ENCODE data around the gene TGIF1.

TGIF1 gene

DNA sequence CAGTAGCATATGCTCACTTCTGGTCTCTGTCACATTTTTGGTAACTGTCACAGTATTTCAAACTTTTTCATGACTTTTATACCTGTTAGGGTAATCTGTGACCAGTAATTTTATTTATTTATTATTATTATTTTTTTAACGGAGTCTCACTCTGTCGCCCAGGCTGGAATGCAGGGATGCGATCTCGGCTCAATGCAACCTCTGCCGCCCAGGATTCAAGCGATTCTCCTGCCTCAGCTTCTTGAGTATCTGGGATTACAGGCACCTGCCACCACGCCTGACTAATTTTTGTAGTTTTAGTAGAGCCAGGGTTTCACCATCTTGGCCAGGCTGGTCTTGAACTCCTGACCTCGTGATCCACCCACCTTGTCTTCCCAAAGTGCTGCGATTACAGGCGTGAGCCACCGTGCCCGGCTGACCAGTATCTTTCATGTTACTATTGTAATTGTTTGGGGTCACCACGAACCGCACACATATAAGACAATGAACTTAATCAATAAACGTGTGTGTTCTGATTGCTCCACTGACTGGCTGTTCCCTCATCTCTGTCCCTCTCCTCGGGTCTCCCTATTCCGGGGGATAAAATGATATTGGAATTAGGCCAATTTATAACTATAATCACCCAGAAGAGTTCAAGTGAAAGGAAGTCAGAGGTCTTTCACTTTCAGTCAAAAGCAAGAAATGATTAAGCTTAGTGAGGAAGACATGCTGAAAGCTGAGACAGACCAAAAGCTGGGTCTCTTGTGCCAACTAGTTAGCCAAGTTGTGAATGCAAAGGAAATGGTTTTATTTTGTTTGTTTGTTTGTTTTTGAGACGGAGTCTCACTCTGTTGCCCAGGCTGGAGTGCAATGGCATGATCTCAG, 22.9 kb downstream of the TGIF1 start:
- CTCF ChIA-PET = interaction anchor here (1.1 kb wide), 1 partner anchor 18 kb away, joined by 3 read pairs; no protein-coding TSS in a partner anchor
- POLR2A ChIA-PET = no interaction called here
- DNase-seq (ENCODE audit: extremely low spot score) = no peak
- no peak for TF ChIP-seq NFRKB (IDR thresholded peaks at IDR 0.05)
- TF ChIP-seq ARNT (IDR thresholded peaks at IDR 0.05) = no peak
- no peak for TF ChIP-seq ZNF384 (IDR thresholded peaks at IDR 0.05)
- TF ChIP-seq TARDBP (IDR thresholded peaks at IDR 0.05) = no peak
- no peak for TF ChIP-seq ELF4 (IDR thresholded peaks at IDR 0.05)
- no peak for TF ChIP-seq LEF1 (IDR thresholded peaks at IDR 0.05; ENCODE audit: borderline replicate concordance)
- TF ChIP-seq BHLHE40 (IDR thresholded peaks at IDR 0.05; ENCODE audit: borderline replicate concordance) = no peak
- no peak for TF ChIP-seq CTBP1 (IDR thresholded peaks at IDR 0.05; ENCODE audit: borderline replicate concordance)
- no peak for TF ChIP-seq L3MBTL2 (conservative IDR thresholded peaks at IDR 0.05)
- no peak for TF ChIP-seq HDGF (IDR thresholded peaks at IDR 0.05; ENCODE audit: borderline replicate concordance)
- no peak for TF ChIP-seq FOXA1 (IDR thresholded peaks at IDR 0.05)
- TF ChIP-seq SP1 (IDR thresholded peaks at IDR 0.05) = no peak
- TF ChIP-seq SUZ12 (IDR thresholded peaks at IDR 0.05) = no peak
- TF ChIP-seq FOXM1 (IDR thresholded peaks at IDR 0.05; ENCODE audit: borderline replicate concordance) = no peak

DNA sequence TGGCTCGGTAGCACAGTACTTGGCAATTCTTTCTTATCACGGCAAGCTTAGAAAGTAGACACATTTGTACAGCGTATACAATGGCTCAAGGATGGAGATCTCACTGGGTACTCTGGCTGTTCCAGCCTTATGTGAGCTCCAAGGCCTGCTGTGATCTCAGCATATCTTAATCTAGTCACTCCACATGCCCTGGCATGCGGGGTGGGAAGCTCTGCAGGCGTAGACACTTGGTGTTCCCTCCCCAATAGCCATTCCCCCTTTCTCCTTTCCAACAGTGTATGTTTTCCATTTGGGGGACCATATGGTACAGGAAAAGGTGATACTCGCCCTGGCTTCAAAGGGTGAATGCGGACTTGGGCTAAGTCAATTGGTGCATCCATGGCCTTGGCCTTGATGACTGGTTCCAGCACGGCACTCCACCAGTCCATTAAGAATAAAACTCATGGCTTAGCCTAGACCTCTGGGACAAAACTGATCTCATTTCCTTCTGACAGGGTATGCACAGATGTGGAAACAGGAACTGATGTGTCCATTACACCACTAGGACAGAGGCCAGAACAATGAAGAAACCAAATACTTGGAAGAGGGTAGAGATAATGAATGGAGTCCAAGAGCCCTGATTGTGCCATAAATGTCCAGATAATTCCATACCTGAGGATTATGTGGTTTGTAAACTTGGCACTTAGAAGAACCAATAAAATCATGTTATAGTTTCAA, 28.4 kb downstream of the TGIF1 start:
- POLR2A ChIA-PET = no interaction called here
- DNase-seq (ENCODE audit: extremely low spot score) = no peak
- TF ChIP-seq BHLHE40 (IDR thresholded peaks at IDR 0.05; ENCODE audit: borderline replicate concordance) (no peak), ELF4 (IDR thresholded peaks at IDR 0.05) (no peak), ARNT (IDR thresholded peaks at IDR 0.05) (no peak), SUZ12 (IDR thresholded peaks at IDR 0.05) (no peak), ZNF384 (IDR thresholded peaks at IDR 0.05) (no peak), FOXA1 (IDR thresholded peaks at IDR 0.05) (no peak)
- TF ChIP-seq, protein P1, sequence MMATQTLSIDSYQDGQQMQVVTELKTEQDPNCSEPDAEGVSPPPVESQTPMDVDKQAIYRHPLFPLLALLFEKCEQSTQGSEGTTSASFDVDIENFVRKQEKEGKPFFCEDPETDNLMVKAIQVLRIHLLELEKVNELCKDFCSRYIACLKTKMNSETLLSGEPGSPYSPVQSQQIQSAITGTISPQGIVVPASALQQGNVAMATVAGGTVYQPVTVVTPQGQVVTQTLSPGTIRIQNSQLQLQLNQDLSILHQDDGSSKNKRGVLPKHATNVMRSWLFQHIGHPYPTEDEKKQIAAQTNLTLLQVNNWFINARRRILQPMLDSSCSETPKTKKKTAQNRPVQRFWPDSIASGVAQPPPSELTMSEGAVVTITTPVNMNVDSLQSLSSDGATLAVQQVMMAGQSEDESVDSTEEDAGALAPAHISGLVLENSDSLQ (IDR thresholded peaks at IDR 0.05) = no peak
- CTCF ChIA-PET = no interaction called here

DNA sequence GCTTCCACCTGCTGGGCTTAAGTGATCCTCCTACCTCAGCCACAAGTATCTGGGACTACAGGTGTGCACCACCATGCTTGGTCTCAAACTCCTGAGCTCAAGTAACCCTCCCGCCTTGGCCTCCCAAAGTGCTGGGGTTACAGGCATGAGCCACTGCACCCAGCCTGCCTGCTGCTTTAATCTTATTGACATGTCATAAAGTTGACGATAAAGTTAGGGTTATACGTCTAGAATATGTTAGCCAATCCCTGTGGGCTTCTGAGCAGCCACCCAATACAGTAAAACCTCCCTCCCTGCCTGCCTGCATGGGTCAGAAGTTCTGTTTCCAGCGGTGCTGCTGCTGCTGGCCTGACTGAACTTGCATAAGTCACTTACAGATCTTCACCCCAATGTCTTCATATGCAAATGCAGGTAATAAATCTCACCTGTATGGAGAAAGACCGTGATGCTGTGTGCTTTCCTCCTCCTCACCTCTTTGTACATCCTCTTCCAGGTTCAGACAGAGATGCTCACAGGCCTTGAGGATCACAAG, 30.1 kb downstream of the TGIF1 start:
- POLR2A ChIA-PET = no interaction called here
- TF ChIP-seq FOXK2 (IDR thresholded peaks at IDR 0.05) (no peak), FOXM1 (IDR thresholded peaks at IDR 0.05; ENCODE audit: borderline replicate concordance) (no peak)
- CTCF ChIA-PET = no interaction called here
- DNase-seq (ENCODE audit: extremely low spot score) = no peak

DNA sequence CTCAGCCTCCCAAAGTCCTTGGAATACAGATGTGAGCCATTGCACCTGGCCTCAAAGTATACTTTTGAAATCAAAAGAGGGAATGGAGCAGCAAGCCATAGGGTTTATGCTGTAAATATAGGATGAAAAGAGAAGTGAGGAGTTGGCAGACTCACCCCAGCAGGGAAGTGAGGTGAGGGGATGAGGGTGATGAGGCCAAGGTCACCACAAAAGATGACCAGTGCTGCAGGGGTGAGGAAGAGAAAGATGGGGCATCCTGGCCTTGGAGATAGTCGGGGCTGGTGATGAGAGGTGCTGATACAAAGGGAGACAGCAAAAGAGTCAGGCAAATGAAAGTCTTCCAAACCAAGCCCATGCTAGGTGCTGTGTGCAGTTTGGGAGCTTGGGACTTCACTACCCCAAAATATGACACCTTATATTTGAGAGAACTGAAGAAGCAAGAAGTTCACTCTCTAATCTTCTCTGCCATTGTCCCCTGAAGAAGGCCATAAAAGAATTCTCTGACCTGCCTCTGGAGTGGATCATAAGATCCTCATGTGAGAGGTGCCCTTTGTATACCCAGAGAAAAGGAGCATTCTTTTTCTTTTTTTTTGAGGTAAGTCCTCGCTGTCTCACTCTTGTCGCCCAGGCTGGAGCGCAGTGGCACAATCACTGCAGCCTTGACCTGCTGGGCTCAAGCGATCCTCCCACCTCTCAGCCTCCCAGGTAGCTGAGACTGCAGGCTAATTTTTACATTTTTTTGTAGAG, 31.0 kb downstream of the TGIF1 start:
- TF ChIP-seq TARDBP (IDR thresholded peaks at IDR 0.05) = no peak
- no peak for TF ChIP-seq L3MBTL2 (conservative IDR thresholded peaks at IDR 0.05)
- DNase-seq (ENCODE audit: extremely low spot score) = no peak
- POLR2A ChIA-PET = interaction anchor here (1.0 kb wide), 1 partner anchor 29 kb away, joined by 3 read pairs; no protein-coding TSS in a partner anchor
- CTCF ChIA-PET = interaction anchor here (0.6 to 1.1 kb wide), 2 partner anchors 12 to 18 kb away, joined by 4 to 5 read pairs; no protein-coding TSS in a partner anchor

DNA sequence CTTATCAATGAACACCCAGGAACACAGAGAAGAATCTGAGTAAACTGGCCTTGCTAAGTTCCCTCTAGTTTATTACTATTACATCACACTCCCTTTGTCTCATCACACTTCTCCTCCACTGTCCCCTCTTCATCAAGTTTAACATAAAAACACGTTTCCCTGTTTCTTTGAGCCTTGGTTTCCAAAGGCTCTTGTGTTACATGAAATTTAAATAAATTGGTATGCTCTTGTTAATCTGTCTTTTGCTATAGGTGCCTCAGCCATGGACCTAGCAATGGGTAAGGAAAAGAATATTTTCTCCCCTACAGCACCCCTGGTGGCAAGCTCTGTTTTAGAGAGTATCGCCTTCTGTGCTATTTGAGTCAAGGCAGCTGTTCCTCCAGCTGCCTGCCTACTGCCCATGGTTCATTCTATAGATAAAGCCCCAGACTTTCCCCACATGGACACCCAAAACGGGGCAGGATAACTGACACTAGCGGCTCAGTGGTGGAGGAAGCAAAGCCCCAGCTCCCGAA, 31.8 kb downstream of the TGIF1 start:
- ChIA-PET CTCF (interaction anchor here (0.6 to 1.1 kb wide), 4 partner anchors 12 to 57 kb away, joined by 3 to 5 read pairs (median 4); no protein-coding TSS in a partner anchor), POLR2A (interaction anchor here (1.0 kb wide), 1 partner anchor 30 kb away, joined by 3 read pairs; no protein-coding TSS in a partner anchor)
- TF ChIP-seq SP1 (IDR thresholded peaks at IDR 0.05) (no peak), TARDBP (IDR thresholded peaks at IDR 0.05) (no peak), NFRKB (IDR thresholded peaks at IDR 0.05) (no peak), LEF1 (IDR thresholded peaks at IDR 0.05; ENCODE audit: borderline replicate concordance) (no peak), FOXM1 (IDR thresholded peaks at IDR 0.05; ENCODE audit: borderline replicate concordance) (no peak), FOXA1 (IDR thresholded peaks at IDR 0.05) (no peak), CTBP1 (IDR thresholded peaks at IDR 0.05; ENCODE audit: borderline replicate concordance) (no peak), ELF4 (IDR thresholded peaks at IDR 0.05) (no peak), SUZ12 (IDR thresholded peaks at IDR 0.05) (no peak), L3MBTL2 (conservative IDR thresholded peaks at IDR 0.05) (no peak), ARNT (IDR thresholded peaks at IDR 0.05) (no peak)
- TF ChIP-seq, protein P1 (IDR thresholded peaks at IDR 0.05) = no peak
- peak; percentile 40 for DNase-seq (ENCODE audit: extremely low spot score)

DNA sequence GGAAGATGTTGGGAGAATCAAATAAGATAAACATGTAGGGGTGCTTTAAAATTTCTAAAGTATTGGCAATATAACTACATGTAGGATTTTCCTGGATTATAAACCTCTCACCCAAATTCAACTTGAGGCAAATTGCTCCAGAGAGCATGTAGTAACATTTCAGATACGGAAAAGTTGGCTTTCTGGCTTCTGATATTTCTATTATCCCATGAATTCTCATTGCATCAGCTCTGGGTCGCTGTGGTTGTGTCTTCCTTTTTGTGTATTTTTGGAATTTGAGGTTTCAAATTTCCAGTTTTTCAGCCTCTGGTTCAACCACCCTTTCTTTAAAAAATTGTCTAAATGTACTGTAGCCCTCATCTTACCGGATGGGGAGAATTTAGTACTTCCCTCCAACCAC, 32.3 kb downstream of the TGIF1 start:
- CTCF ChIA-PET = interaction anchor here (0.8 to 1.1 kb wide), 3 partner anchors 16 to 56 kb away, joined by 3 to 5 read pairs (median 3); no protein-coding TSS in a partner anchor
- POLR2A ChIA-PET = interaction anchor here (1.0 kb wide), 1 partner anchor 31 kb away, joined by 3 read pairs; no protein-coding TSS in a partner anchor
- no peak for DNase-seq (ENCODE audit: extremely low spot score)
- no peak for TF ChIP-seq FOXM1 (IDR thresholded peaks at IDR 0.05; ENCODE audit: borderline replicate concordance)
- TF ChIP-seq, protein P1 (IDR thresholded peaks at IDR 0.05) = no peak
- TF ChIP-seq HDGF (IDR thresholded peaks at IDR 0.05; ENCODE audit: borderline replicate concordance) = no peak
- no peak for TF ChIP-seq CTBP1 (IDR thresholded peaks at IDR 0.05; ENCODE audit: borderline replicate concordance)
- TF ChIP-seq LEF1 (IDR thresholded peaks at IDR 0.05; ENCODE audit: borderline replicate concordance) = no peak
- no peak for TF ChIP-seq BHLHE40 (IDR thresholded peaks at IDR 0.05; ENCODE audit: borderline replicate concordance)

Data from HEK293T (cell line).